GM19455 (cell line): ENCODE results near the gene SLC22A31.
"Not testable (repeated sequence)": the region's sequence is repeated elsewhere in the genome, so short reads cannot be mapped to it uniquely, and the experiment has no call there.

Source experiments
- ATAC-seq: cut with Tn5 transposase; IDR thresholded peaks from one replicate; pipeline ENCODE4 v1.9.1; 2021; ENCODE audit not compliant: unreplicated experiment

SLC22A31 gene

GRCh38 chr16:89200124-89200849 lies at the start of gene SLC22A31:
Gene SLC22A31, minus strand, starts transcription at chr16:89200537. Its CDS starts 36 bp downstream, at chr16:89200501.
- ATAC-seq = no peak

DNA sequence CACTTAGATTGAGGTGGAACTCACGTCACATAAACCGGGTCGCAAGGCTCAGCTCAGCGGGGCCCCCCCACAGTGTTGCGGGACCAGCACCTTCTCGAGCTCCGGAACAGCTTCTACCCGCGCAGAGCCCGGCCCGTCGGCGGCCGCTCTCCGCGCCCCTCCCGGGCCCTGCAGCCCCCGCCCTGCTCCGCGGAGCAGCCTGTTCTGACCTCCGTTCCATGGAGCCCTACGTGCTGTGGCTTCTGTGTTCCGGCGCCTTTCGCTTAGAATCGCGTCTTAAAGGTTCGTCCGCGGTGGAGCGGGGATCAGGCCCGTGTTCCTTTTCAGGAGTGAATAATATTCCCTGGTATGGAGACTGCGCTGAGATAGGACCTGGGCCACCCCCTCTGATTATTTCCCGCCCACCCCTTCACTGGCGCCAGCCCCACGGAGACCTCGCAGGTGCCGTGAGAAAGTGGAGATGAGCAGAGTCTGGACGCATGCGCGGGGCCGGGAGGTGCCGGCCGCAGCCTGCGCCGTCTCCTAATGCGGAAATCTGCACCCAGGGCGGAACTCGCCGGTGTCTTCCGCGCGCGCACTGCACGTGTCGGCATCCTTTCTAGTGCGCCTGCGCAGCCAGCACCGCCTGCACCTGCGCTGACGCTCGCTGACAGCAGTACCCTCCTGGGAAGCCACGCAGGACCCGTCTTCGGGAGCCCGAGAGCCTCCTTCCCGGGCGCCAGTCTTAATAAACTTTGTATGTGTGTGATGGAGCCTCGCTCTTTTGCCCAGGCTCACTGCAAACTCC lies 48.1 kb upstream of the SLC22A31 start:
- ATAC-seq = no peak

DNA sequence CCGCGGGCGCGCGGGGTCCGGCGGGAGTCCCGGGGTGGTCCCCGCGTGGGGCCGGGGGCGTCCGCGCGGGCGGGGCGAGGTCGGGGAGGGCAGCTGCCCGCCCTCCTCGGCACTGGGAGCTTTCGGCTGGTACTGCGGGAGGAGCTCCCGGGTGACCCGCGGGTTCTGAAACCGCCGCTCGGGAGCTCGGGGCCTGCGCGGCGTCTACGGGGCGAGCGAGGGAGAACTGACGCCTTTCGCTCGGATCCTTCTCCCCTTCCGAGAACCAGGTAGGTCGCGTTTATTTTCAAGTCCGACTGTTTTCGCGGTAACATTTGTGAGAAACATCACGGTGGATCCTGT lies 47.4 kb upstream of the SLC22A31 start:
- not testable (repeated sequence) for ATAC-seq

GRCh38 chr16:89246903-89247733 lies 46.8 kb upstream of the SLC22A31 start:
- ATAC-seq = peak; percentile 68

DNA sequence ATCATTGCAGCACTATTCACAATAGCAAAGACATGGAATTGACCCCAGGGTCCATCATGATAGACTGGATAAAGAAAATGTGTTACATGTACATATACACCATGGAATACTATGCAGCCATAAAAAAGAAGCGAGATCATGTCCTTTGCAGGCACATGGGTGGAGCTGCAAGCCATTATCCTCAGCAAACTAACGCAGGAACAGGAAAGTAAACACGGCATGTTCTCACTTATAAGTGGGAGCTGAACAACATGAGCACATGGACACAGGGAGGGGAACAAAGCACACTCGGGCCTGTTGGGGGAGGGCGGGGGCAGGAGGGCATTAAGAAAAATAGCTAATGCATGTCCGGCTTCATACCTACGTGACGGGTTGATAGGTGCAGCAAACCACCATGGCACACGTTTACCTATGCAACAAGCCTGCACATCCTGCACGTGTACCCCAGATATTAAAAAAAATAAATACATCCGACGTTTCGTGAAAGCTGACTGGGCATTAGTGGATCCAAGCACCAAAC lies 46.1 kb upstream of the SLC22A31 start:
- ATAC-seq = no peak

DNA sequence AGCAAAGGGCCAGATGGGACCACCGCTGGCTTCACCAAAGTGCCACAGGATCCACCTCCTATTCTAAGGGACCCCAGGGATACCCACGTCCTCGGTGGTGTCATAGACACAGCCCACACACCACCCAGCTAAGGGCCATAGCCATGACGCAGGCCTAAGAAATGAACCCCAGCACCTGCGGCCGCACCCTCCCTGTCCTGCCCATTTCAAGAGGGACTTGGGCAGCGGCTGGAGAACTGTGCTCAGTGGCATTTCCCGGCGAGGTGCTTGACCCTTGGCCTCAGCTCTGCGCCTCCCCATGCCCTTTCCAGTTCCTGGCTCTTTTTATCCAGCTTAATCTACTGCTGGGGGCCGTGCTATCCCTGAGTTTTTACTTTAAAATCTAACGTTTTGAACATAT lies 44.4 kb upstream of the SLC22A31 start:
- no peak for ATAC-seq

DNA sequence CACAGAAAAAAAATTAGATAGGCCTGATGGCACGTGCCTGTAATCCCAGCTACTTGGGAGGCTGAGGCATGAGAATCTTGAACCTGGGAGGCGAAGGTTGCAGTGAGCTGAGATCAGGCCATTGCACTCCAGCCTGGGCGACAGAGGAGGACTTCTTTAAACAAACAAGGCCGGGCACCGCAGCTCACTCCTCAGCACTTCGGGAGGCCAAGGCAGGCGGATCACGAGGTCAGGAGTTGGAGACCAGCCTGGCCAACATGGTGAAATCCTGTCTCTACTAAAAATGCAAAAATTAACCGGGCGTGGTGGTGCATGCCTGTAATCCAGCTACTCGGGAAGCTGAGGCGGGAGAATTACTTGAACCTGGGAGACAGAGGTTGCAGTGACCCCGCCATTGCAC lies 43.9 kb upstream of the SLC22A31 start:
- not testable (repeated sequence) for ATAC-seq

GRCh38 chr16:89243664-89244063 lies 43.3 kb upstream of the SLC22A31 start:
- no peak for ATAC-seq

DNA sequence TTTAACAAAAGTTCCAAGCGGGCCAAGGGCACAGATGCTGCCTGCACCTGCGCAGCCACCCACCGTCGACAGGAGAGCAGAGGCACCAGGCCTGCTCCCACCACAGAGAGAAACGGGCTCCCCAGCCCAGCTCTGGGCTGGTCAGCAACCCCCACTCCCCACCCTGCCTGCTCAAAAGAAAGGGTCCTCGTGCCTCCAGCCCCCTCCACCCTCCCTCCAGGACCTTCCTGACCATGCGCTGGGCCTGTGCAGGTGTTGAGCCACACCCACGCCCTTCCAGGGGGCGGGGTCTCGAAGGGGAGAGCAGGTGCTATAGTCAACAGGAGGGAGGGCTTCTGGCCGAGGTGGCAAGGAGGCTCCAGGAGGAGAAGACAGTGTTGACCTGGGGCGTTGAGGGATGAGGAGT lies 42.5 kb upstream of the SLC22A31 start:
- ATAC-seq = no peak

GRCh38 chr16:89241187-89242007 lies 41.1 kb upstream of the SLC22A31 start:
- peak; percentile 58 for ATAC-seq

GRCh38 chr16:89237733-89238132 lies 37.4 kb upstream of the SLC22A31 start:
- no peak for ATAC-seq

DNA sequence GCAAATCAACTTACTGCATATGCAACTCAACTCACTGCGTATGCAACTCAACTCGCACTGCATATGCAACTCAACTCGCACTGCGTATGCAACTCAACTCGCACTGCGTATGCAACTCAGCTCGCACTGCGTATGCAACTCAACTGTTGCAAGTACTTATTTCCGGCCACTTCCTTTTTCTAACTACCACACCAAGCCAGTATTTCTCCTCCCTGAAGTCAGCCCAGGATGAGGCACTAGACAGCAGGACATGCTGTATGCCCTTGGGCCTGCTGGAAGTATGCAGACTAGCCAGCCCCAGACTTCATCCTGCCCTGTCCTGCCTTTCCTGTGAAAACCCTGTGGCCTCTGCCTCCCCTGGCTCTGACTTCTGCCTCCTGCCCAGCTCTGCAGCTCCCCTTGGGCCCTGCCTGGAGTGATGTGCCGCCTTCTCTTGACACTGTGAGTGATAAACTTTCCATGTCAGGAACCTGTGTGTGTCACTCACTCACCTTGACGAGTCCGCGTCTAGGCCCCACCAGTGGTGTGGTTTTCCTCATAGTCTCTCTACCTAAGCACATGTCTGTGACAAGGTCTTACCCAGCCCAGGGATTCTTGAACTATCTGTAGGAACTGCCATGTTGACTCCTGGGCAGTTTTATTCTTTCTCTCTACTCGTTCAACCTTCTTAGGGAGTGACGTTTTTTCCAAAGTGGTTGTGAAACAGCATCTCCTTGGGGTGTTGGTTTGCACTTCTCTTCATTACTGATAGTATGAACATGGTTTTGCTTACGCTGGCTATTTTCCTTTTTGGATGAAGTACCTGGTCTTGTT lies 33.5 kb upstream of the SLC22A31 start:
- no peak for ATAC-seq

- no peak for ATAC-seq
Observed at GRCh38 chr16:89232107-89232506, 31.8 kb upstream of the SLC22A31 start.

DNA sequence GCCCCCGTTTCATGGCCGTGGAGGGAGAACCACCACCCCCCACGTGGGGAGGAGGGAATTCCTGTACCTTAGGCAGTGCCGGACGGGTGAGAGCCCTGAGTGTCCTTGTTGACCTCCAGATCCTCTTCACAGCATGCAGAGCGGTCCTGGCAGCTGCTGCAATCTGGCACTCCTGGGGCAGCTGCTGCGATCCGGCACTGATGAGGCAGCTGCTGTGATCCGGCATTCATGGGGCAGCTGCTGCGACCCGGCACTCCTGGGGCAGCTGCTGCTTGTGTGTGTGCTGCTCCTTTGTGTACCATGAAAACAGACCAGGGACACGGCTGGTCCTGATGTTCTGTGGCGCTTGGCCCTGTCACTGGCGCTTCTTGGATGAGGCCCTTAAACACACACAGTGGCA lies 29.9 kb upstream of the SLC22A31 start:
- no peak for ATAC-seq

GRCh38 chr16:89224665-89225064 lies 24.3 kb upstream of the SLC22A31 start:
- ATAC-seq = no peak

GRCh38 chr16:89222931-89223330 lies 22.6 kb upstream of the SLC22A31 start:
- ATAC-seq = no peak

GRCh38 chr16:89221604-89222003 lies 21.3 kb upstream of the SLC22A31 start:
- ATAC-seq = no peak

GRCh38 chr16:89219365-89219764 lies 19.0 kb upstream of the SLC22A31 start:
- ATAC-seq = no peak

- ATAC-seq = peak; percentile 81
Observed at GRCh38 chr16:89217388-89218191, 17.3 kb upstream of the SLC22A31 start, which contains the start of gene ZNF778. Gene ZNF778, plus strand, starts transcription at chr16:89217703. Its CDS starts 3,425 bp downstream, at chr16:89221128.
